Activated CD8-positive, alpha-beta T cell treated with anti-CD3 and anti-CD28 coated beads for 36 hours (primary cell): ENCODE data around the gene SPOCD1. TPM values are rescaled to one million over a fixed set of nuclear protein-coding genes. Genes with fewer than 3 reads are reported as not detected.
"Not testable (repeated sequence)": the region's sequence is repeated elsewhere in the genome, so short reads cannot be mapped to it uniquely, and the experiment has no call there.

Source experiments
- ATAC-seq: fragments of 200-7000 bp; cut with Tn5 transposase; one replicate; pipeline ENCODE4 v1.10.0; 2021; ENCODE audit warnings: mild to moderate bottlenecking, moderate library complexity
- CTCF ChIA-PET: fragments of 350-600 bp; sonication (Branson Sonifier 250); formaldehyde crosslinking; loops from one replicate; lab custom pipeline; 2021; ENCODE audit warnings: antibody characterized with exemption; lab: Charles Lee
- POLR2A ChIA-PET: fragments of 350-600 bp; sonication (Branson Sonifier 250); formaldehyde crosslinking; loops from one replicate; lab custom pipeline; 2021; ENCODE audit warnings: antibody characterized with exemption; lab: Charles Lee
- DNase-seq: peaks from one replicate; pipeline ENCODE4 v3.0.0-alpha.2; 2020
- H3K27ac Mint-ChIP-seq: one replicate; pipeline ENCODE4 v1.8.0; 2021; ENCODE audit warnings: mild to moderate bottlenecking, mixed read lengths
- H3K27me3 Mint-ChIP-seq: one replicate; pipeline ENCODE4 v1.8.0; 2021; ENCODE audit warnings: mixed read lengths
- H3K36me3 Mint-ChIP-seq: one replicate; pipeline ENCODE4 v1.8.0; 2021; ENCODE audit warnings: low read depth, mixed read lengths
- H3K4me1 Mint-ChIP-seq: one replicate; pipeline ENCODE4 v1.8.0; 2021; ENCODE audit warnings: low read depth, mixed read lengths
- H3K4me3 Mint-ChIP-seq: one replicate; pipeline ENCODE4 v1.8.0; 2021; ENCODE audit warnings: mild to moderate bottlenecking, moderate library complexity, mixed read lengths
- H3K9me3 Mint-ChIP-seq: one replicate; pipeline ENCODE4 v1.8.0; 2021; ENCODE audit warnings: mixed read lengths
- CTCF ChIP-seq: fragments of 200-600 bp; IDR thresholded peaks from one replicate; pipeline ENCODE4 v1.8.0; 2022; ENCODE audit warnings: antibody characterized with exemption, mild to moderate bottlenecking
- intact Hi-C: fragments of 100-400 bp; cut with micrococcal nuclease; formaldehyde crosslinking; loops from one replicate; pipeline ENCODE4 v1.10.0; 2022
- total RNA-seq, 2 experiments: library from RNA; stranded (reverse); gene quantifications; one replicate each; pipeline ENCODE4 v1.2.3, GENCODE V29; 2021

The SPOCD1 gene
- total RNA-seq, 2 experiments from 2014 or later = not detected

DNA sequence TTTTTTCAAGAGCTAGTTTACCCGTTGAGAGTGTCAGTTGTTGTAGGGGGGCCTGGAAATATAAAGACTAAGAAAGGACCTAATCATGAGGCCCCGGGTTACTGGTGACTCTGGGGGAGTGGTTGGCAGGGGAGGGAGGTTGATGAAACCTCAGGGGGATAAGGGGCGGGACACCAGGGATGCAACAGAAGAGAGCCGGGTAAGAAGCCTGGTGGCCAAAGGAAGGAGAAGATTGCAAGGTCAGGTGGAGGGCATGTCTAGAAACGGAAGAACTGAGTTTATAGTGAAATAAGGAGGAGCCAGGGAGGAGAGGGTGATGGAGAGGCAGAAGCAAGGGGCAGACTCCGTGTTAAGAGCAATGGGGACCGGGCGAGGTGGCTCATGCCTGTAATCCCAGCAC is 12.5 kb upstream of the SPOCD1 start:
- DNase-seq = peak; percentile 44
- Mint-ChIP-seq H3K4me1 (peaks cover 26% of the 10 kb centered on the region), H3K4me3 (peak overlapping the region; percentile 16), H3K36me3 (no peaks in the 10 kb centered on the region), H3K27me3 (no peaks in the 10 kb centered on the region), H3K9me3 (no peaks in the 10 kb centered on the region), H3K27ac (peak overlapping the region; percentile 72)
- ATAC-seq = peak; percentile 40
- POLR2A ChIA-PET = no interaction called here
- no peak for TF ChIP-seq CTCF
- intact Hi-C loops = loop anchor here (5.0 kb wide), 1 partner anchor 134 kb away; no protein-coding TSS in a partner anchor
- CTCF ChIA-PET = interaction anchor here (1.0 kb wide), 1 partner anchor 13 kb away, joined by 3 read pairs; the partner anchor contains the start of gene SPOCD1

DNA sequence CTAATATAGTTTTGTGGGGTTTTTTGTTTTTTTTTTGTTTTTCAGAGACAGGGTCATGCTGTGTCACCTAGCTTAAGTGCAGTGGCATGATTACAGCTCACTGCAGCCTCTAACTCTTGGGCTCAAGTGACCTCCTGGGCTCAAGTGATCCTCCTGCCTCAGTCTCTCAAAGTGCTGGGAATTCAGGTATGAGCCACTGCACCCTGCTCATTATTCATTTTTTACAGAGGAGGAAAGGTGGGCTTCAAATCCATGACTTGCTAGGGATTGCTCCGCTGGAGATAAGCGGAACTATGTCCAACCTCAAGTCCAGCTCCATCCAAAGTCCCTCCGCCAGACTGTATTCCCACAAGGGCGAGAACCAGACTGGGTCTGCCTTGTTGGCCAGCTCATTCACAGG is 8.0 kb upstream of the SPOCD1 start:
- POLR2A ChIA-PET = no interaction called here
- no peak overlapping the region for H3K4me3 Mint-ChIP-seq
- H3K27ac Mint-ChIP-seq = no peak overlapping the region
- H3K9me3 Mint-ChIP-seq = no peaks in the 10 kb centered on the region
- intact Hi-C loops = no loop called here
- peaks cover 21% of the 10 kb centered on the region for H3K4me1 Mint-ChIP-seq
- CTCF ChIA-PET = interaction anchor here (0.6 to 1.1 kb wide), 4 partner anchors 10 to 140 kb away, joined by 3 to 4 read pairs (median 3); no protein-coding TSS in a partner anchor
- DNase-seq (no peak), ATAC-seq (no peak)
- no peaks in the 10 kb centered on the region for H3K27me3 Mint-ChIP-seq
- TF ChIP-seq CTCF = no peak
- no peaks in the 10 kb centered on the region for H3K36me3 Mint-ChIP-seq

DNA sequence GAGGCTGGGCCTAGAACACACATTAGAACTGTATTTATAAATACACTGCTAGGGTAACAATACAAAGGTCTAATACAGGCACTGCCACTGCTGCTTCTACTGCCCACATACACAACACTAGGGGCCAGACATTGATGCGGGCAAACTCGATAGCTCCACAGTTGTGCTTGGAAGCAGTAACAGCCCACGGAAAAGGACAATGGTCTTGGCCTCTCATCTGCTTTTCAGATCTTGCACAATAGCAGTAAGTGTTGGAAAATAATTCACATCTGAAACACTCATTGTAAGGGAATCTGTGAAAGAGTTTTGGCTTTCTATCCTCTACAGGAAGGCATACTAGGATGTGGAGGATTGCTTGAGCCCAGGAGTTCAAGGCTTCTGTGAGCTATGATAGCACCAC is 6.9 kb upstream of the SPOCD1 start:
- POLR2A ChIA-PET = no interaction called here
- ATAC-seq (no peak), DNase-seq (no peak)
- no peak for TF ChIP-seq CTCF
- no peak overlapping the region for H3K27ac Mint-ChIP-seq
- peaks cover 13% of the 10 kb centered on the region for H3K4me1 Mint-ChIP-seq
- no peaks in the 10 kb centered on the region for H3K9me3 Mint-ChIP-seq
- H3K27me3 Mint-ChIP-seq = no peaks in the 10 kb centered on the region
- intact Hi-C loops = no loop called here
- no peaks in the 10 kb centered on the region for H3K36me3 Mint-ChIP-seq
- no peak overlapping the region for H3K4me3 Mint-ChIP-seq
- CTCF ChIA-PET = interaction anchor here (1.4 kb wide), 1 partner anchor 11 kb away, joined by 4 read pairs; no protein-coding TSS in a partner anchor

DNA sequence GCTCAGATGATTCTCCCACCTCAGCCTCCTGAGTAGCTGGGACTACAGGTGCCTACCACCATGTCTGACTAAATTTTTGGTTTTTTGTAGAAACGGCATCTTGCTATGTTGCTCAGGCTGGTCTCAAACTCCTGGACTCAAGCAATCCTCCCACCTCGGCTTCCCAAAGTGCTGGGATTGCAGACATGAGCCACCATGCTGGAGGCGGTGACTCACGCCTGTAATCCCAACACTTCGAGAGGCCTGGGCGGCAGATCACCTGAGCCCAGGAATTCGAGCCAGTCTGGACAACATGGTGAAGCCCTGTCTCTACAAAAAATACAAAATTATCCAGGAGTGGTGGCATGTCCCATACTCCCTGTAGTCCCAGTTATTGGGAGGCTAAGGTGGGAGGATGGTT is 4.4 kb upstream of the SPOCD1 start:
- H3K4me1 Mint-ChIP-seq, H3K9me3 Mint-ChIP-seq, POLR2A ChIA-PET, H3K27me3 Mint-ChIP-seq, H3K27ac Mint-ChIP-seq, intact Hi-C loops, DNase-seq, ATAC-seq, H3K4me3 Mint-ChIP-seq, H3K36me3 Mint-ChIP-seq: not testable (repeated sequence)
- CTCF ChIA-PET = interaction anchor here (9.6 kb wide), 1 partner anchor 143 kb away, joined by 88 read pairs; no protein-coding TSS in a partner anchor

GRCh38 chr1:31818206-31818605 is 2.4 kb upstream of the SPOCD1 start:
- Mint-ChIP-seq H3K4me1 (peaks cover 7% of the 10 kb centered on the region), H3K36me3 (no peaks in the 10 kb centered on the region), H3K4me3 (no peak overlapping the region), H3K27ac (no peak overlapping the region), H3K27me3 (no peaks in the 10 kb centered on the region), H3K9me3 (no peaks in the 10 kb centered on the region)
- POLR2A ChIA-PET = interaction anchor here (1.4 kb wide), 1 partner anchor 96 kb away, joined by 3 read pairs; no protein-coding TSS in a partner anchor
- intact Hi-C loops = no loop called here
- CTCF ChIA-PET = interaction anchor here (1.1 to 9.6 kb wide), 3 partner anchors 9 to 145 kb away, joined by 3 to 88 read pairs (median 3); no protein-coding TSS in a partner anchor
- DNase-seq = no peak
- no peak for TF ChIP-seq CTCF
- ATAC-seq = no peak

DNA sequence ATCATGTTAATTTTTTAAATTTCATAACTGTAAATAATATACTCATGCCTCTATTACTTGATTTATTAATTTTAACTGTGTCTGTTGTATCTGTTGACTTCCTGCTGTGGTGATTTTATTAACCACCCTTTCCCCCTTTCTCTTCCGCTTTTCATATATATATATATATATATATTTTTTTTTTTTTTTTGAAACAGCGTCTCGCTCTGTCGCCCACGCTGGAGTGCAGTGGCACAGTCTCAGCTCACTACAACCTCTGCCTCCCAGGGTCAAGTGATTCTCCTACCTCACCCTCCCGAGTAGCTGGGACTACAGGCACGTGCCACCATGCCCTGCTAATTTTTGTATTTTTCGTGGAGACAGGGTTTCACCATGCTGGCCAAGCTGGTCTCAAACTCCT is 1.1 kb upstream of the SPOCD1 start:
- DNase-seq, H3K27me3 Mint-ChIP-seq, H3K4me3 Mint-ChIP-seq, intact Hi-C loops, H3K27ac Mint-ChIP-seq, H3K9me3 Mint-ChIP-seq, ATAC-seq, H3K36me3 Mint-ChIP-seq, H3K4me1 Mint-ChIP-seq: not testable (repeated sequence)
- CTCF ChIA-PET = interaction anchor here (0.9 to 9.6 kb wide), 7 partner anchors 10 to 246 kb away, joined by 3 to 88 read pairs (median 6); no protein-coding TSS in a partner anchor
- POLR2A ChIA-PET = interaction anchor here (0.9 to 1.2 kb wide), 4 partner anchors 16 to 570 kb away, joined by 3 read pairs; no protein-coding TSS in a partner anchor

DNA sequence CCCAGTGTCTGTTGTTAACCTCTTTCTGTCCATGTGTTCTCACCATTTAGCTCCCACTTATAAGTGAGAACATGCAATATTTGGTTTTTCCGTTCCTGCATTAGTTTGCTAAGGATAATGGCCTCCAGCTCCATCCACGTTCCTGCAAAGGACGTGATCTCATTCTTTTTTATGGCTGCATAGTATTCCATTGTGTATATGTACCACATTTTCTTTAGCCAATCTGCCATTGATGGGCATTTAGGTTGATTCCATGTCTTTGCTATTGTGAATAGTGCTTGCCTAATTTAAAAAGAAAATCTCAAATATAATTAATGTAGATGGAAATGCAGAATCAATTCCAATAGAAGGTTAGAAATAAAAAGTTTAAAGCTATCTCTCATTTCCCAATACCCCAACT is 679 bp upstream of the SPOCD1 start:
- ATAC-seq, H3K27ac Mint-ChIP-seq, H3K9me3 Mint-ChIP-seq, DNase-seq, H3K27me3 Mint-ChIP-seq, H3K4me3 Mint-ChIP-seq, H3K36me3 Mint-ChIP-seq, intact Hi-C loops: not testable (repeated sequence)
- H3K4me1 Mint-ChIP-seq = peaks cover 13% of the 10 kb centered on the region
- CTCF ChIA-PET = interaction anchor here (0.9 to 9.6 kb wide), 8 partner anchors 9 to 246 kb away, joined by 3 to 88 read pairs (median 6); no protein-coding TSS in a partner anchor
- POLR2A ChIA-PET = interaction anchor here (0.9 to 1.2 kb wide), 5 partner anchors 17 to 571 kb away, joined by 3 read pairs; no protein-coding TSS in a partner anchor
